Coronary artery (tissue), 2 donors: ENCODE measurements around the gene AQR.

Experiments
- DNase-seq: peaks from one replicate; pipeline ENCODE4 v3.0.0-alpha.2; 2017; ENCODE audit warnings: low spot score
- H3K27ac ChIP-seq, 2 donors: fragments of 200-600 bp; sonication (generic); one replicate each; pipeline ENCODE4 v1.5.1; 2016 to 2019
- H3K4me3 ChIP-seq: fragments of 200-600 bp; sonication (generic); 2 replicates; pipeline ENCODE4 v1.5.1; 2016; ENCODE audit warnings: mild to moderate bottlenecking, moderate library complexity
- CTCF ChIP-seq: fragments of 200-600 bp; sonication (generic); IDR thresholded peaks from one replicate; pipeline ENCODE4 v1.5.1; 2019; ENCODE audit warnings: antibody characterized with exemption

Gene AQR

DNA sequence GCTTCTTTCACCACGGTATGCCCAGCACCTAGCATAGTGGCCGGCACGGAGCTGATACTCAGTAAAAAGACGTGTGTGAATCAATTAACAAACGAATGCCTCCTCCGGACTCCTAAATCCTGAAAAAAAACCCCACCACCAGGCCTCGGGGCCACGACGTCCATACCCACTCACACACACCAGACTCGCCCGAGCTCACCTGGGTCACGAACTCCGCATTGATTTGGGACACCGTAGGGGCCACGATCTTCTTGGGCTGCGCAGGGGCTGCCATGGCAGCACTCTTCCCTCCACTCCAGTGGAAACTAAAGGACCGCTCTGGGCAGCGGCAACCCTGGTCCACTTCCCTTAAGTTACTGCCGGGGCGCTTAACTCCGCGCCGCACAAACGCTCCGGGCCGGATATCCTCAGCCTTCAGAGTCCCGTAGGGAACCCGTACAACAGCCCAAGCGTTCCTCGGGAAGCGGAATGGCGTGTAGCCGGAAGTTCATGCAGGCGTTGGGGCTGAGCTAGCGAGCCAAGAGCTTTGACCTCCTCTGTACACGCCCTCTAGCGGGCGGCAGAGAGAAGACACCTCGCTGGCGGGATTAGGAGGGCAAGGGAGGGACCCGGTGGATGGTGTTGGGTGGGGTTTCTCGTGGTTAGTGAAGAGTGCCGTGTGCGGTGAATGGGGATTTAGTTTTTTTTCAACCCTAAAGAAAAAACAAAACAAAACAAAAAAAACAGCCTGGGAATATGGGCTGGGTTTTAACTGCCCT is at the start of gene AQR:
AQR (minus strand) TSS at position 403 of the 758 bp plus-strand sequence; CDS start at position 274, 129 bp downstream.
- peak; percentile 96 for DNase-seq
- Histone ChIP-seq H3K4me3 (peak within 1 kb of the TSS; percentile 83), H3K27ac (peak within 1 kb of the TSS; percentile 36 to 82)
- TF ChIP-seq CTCF, result peak; percentile 53

GRCh38 chr15:35014241-35014640 is 44.7 kb upstream of the AQR start:
- Histone ChIP-seq H3K4me3 (no peak overlapping the region), H3K27ac (no peak overlapping the region)
- no peak for TF ChIP-seq CTCF
- DNase-seq, result no peak

DNA sequence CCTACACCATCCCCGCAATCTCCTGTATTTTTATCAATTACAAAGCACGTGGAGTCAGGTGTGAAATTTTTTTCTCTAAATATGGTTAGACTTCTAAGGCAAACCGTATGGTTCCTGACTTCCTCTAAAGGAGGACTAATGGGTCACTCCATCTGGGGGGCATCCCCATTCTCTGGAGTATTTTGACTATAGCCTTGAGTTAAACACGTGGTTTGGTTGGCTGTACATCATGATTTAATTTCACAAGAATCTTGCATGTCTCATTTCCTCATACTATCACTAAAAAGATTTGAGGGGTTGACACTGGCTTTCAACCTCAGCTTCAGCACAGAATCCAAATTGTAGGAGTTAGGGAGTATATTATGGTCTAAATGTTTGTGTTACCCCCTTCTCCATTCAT is 43.8 kb upstream of the AQR start:
- Histone ChIP-seq H3K4me3 (no peak overlapping the region), H3K27ac (no peak overlapping the region)
- no peak for DNase-seq
- no peak for TF ChIP-seq CTCF

- no peak for DNase-seq
- TF ChIP-seq CTCF, result no peak
- Histone ChIP-seq H3K27ac (no peak overlapping the region), H3K4me3 (no peak overlapping the region)
Measured at GRCh38 chr15:35007397-35007796, 37.9 kb upstream of the AQR start.

- no peak for TF ChIP-seq CTCF
- H3K27ac ChIP-seq, result no peak overlapping the region
- DNase-seq, result no peak
- no peak overlapping the region for H3K4me3 ChIP-seq
Measured at GRCh38 chr15:35005933-35006332, 36.4 kb upstream of the AQR start.

- no peak overlapping the region for H3K4me3 ChIP-seq
- TF ChIP-seq CTCF, result no peak
- no peak for DNase-seq
- H3K27ac ChIP-seq, result no peak overlapping the region
Measured at GRCh38 chr15:35003928-35004327, 34.4 kb upstream of the AQR start.

GRCh38 chr15:35000511-35000910 is 31.0 kb upstream of the AQR start:
- DNase-seq, result no peak
- no peak overlapping the region for H3K27ac ChIP-seq
- H3K4me3 ChIP-seq, result no peak overlapping the region
- no peak for TF ChIP-seq CTCF
